HTR-8/SVneo (cell line): ENCODE measurements around the gene MLF2.
"Not testable (repeated sequence)": the region's sequence is repeated elsewhere in the genome, so short reads cannot be mapped to it uniquely, and the experiment has no call there.

Experiments used
- DNase-seq: peaks from one replicate; pipeline ENCODE4 v3.0.0; 2011; ENCODE audit warnings: low spot score, mixed read lengths; ENCODE audit not compliant: insufficient read length
- FAIRE-seq: peaks from 2 replicates; lab custom pipeline; 2011; peaks lifted over from hg19 to GRCh38; lab: Jason Lieb, UNC

Gene MLF2

DNA sequence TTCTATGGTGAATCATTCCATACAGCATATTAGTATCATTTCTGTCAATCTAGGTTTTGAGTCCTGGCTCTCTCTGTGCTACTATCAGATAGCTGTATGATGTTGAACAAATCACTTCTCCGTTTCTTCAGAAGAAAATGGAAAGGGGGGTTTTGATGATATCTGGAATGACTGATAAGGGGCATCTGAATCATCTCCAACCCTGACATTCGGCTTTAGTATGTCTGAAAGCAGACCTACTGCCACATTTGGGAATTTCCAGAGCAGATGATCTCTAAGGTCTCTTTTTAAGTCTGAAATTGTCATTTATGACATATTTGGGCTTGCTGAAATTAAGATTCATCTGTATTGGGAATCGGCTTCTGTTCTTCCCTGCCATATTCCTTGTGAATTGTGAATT is 10.1 kb downstream of the MLF2 start:
- no peak for DNase-seq
- no peak for FAIRE-seq

- not testable (repeated sequence) for FAIRE-seq, DNase-seq
Measured at GRCh38 chr12:6742080-6742479, 10.9 kb downstream of the MLF2 start.

- no peak for FAIRE-seq
Measured at GRCh38 chr12:6736754-6737153, 16.2 kb downstream of the MLF2 start.

GRCh38 chr12:6735448-6736191 is 17.3 kb downstream of the MLF2 start:
- DNase-seq (peak; percentile 76), FAIRE-seq (peak; percentile 91)

More at GRCh38 chr12:6736754-6737153, 16.2 kb downstream of the MLF2 start:
- DNase-seq, result no peak

- DNase-seq (no peak), FAIRE-seq (no peak)
Measured at GRCh38 chr12:6734506-6735387, 18.2 kb downstream of the MLF2 start.

DNA sequence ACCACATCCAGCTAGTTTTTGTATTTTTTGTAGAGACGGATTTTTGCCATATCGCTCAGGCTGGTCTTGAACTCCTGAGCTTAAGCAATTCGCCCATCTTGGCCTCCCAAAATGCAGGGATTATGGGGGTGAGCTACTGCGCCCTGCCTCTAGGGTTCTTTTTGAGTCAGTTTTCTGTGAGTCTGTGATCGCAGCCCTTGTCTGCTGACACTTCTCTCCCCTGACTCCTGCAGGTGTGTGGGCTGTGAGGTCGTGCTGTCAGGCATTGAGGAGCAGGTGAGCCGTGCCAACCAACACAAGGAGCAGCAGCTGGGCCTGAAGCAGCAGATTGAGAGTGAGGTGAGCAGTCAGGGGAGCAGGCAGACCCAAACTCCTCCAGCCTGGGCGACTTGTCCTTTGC is 22.8 kb downstream of the MLF2 start:
- DNase-seq (no peak), FAIRE-seq (peak; percentile 65)

DNA sequence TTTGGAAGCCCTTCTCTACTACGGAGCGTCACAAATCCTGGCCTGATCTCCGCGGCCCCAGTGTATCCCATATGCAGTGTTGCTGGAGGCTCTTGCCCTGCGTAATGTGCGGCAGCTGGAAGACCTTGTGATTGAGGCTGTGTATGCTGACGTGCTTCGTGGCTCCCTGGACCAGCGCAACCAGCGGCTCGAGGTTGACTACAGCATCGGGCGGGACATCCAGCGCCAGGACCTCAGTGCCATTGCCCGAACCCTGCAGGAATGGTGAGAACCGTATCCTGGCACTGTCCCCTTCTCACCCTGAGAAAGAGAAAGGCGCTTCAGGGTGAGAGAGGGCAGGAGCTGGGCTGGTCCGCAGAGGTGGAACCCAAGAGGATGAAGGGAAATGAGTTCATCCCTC is 23.8 kb downstream of the MLF2 start:
- DNase-seq (no peak), FAIRE-seq (no peak)

DNA sequence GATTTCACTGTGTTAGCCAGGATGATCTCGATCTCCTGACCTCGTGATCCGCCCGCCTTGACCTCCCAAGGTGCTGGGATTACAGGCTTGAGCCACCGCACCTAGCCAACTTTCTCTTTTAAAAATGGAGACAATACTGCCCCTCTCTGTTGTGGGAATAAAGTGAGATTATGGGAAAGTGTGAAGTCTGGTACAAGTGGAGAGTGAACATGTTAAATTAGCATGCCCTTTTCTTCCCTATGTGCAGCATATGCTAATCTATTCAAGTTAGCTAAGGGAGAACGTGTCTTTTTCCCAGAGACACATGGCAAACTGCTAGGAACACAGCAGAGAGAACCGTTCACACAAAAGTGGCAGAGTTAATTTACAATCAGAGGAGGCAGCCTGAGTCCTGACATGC is 27.6 kb downstream of the MLF2 start:
- DNase-seq (no peak), FAIRE-seq (no peak)

GRCh38 chr12:6724409-6724797 is 28.5 kb downstream of the MLF2 start:
- DNase-seq (peak; percentile 38), FAIRE-seq (peak; percentile 80)

- FAIRE-seq, result peak; percentile 98
Measured at GRCh38 chr12:6723607-6724408, 29.1 kb downstream of the MLF2 start, which contains the start of gene COPS7A. Gene COPS7A, plus strand, starts transcription at chr12:6724046. Its CDS starts 611 bp downstream, at chr12:6724657.

GRCh38 chr12:6722863-6723262 is 30.1 kb downstream of the MLF2 start:
- DNase-seq (no peak), FAIRE-seq (no peak)

More at GRCh38 chr12:6723607-6724408, 29.1 kb downstream of the MLF2 start, which contains the start of gene COPS7A:
- DNase-seq, result peak; percentile 99

DNA sequence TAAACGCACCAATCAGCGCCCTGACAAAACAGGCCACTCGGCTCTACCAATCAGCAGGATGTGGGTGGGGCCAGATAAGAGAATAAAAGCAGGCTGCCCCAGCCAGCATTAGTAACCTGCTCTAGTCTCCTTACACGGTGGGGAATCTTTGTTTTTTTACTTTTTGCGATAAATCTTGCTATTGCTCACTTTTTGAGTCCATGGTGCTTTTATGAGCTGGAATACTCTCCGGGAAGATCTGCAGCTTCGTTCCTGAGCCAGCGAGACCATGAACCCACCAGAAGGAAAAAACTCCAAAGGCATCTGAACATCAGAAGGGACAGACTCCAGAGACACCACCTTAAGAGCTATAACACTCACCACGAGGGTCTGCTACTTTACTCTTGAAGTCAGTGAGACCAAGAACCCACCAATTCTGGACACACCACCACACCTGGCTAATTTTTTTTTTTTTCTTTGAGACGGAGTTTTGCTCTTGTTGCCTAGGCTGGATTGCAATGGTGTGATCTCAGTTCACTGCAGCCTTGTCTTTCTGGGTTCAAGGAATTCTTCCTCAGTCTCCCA is 36.0 kb downstream of the MLF2 start:
- FAIRE-seq, result no peak

GRCh38 chr12:6716031-6716873 is 36.7 kb downstream of the MLF2 start:
- not testable (repeated sequence) for DNase-seq, FAIRE-seq

More for the DNA sequence above, 36.0 kb downstream of the MLF2 start:
- DNase-seq, result no peak

DNA sequence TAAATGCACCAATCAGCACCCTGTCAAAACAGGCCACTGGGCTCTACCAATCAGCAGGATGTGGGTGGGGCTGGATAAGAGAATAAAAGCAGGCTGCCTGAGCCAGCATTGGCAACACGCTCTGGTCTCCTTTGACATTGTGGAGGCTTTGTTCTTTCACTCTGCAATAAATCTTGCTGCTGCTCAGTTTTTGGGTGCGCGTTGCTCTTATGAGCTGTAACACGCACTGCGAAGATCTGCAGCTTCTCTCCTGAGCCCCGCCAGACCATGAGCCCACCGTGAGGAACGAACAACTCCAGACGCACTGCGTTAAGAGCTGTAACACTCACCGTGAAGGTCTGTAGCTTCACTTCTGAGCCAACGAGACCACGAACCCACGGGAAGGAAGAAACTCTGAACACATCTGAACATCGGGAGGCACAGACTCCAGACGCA is 44.0 kb downstream of the MLF2 start:
- FAIRE-seq, result no peak

DNA sequence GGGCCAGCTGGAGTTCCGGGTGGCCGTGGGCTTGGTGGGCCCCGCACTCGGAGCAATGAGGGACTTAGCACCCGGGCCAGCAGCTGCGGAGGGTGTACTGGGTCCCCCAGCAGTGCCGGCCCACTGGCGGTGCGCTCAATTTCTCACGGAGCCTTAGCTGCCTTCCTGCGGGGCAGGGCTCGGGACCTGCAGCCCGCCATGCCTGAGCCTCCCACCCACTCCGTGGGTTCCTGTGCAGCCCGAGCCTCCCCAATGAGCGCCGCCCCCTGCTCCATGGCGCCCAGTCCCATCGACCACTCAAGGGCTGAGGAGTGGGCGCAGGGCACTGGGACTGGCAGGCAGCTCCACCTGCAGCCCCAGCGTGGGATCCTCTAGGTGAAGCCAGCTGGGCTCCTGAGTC is 44.6 kb downstream of the MLF2 start:
- not testable (repeated sequence) for FAIRE-seq, DNase-seq

More for the DNA sequence above, 44.0 kb downstream of the MLF2 start:
- no peak for DNase-seq

- no peak for DNase-seq
- peak; percentile 89 for FAIRE-seq
Measured at GRCh38 chr12:6703631-6704030, 49.3 kb downstream of the MLF2 start.

- DNase-seq (no peak), FAIRE-seq (peak; percentile 69)
Measured at GRCh38 chr12:6701078-6701768, 51.7 kb downstream of the MLF2 start.

GRCh38 chr12:6700646-6701051 is 52.3 kb downstream of the MLF2 start, which contains the start of gene PIANP:
Gene PIANP, minus strand, starts transcription at chr12:6700815. Its CDS starts 2,754 bp downstream, at chr12:6698061.
- peak; percentile 90 for FAIRE-seq
- DNase-seq, result peak; percentile 67
